Fibroblast of the aortic adventitia (primary cell): Measurements from ENCODE around the gene ATRNL1. TPM values are rescaled to one million over a fixed set of nuclear protein-coding genes. Genes with fewer than 3 reads are reported as not detected.
A peak's percentile ranks its signal among the peaks of the same experiment; 100 is the strongest.
"Not testable (repeated sequence)": the region's sequence is repeated elsewhere in the genome, so short reads cannot be mapped to it uniquely, and the experiment has no call there.

ENCODE experiments used
- DNase-seq: peaks from one replicate; pipeline ENCODE4 v3.0.0-alpha.2; 2010; ENCODE audit warnings: low read depth
- H3K4me3 ChIP-seq: 2 replicates; pipeline ENCODE4 v1.5.1; 2011; ENCODE audit warnings: low read depth, mild to moderate bottlenecking, control low read depth, low read length, moderate library complexity
- total RNA-seq: library from RNA; depleted of rRNA; stranded (reverse); fragments of >200 nt; gene quantifications from 2 replicates; pipeline ENCODE4 v1.2.3, GENCODE V29; 2012; ENCODE audit warnings: low replicate concordance
- TF ChIP-seq, protein P1 (sequence below): IDR thresholded peaks from 2 replicates; pipeline ENCODE4 v1.5.1; 2011; ENCODE audit warnings: mild to moderate bottlenecking, low read length, control low read depth, inconsistent platforms; ENCODE audit not compliant: insufficient read depth

The ATRNL1 gene
- total RNA-seq, 1 donor, result 1.9 TPM

DNA sequence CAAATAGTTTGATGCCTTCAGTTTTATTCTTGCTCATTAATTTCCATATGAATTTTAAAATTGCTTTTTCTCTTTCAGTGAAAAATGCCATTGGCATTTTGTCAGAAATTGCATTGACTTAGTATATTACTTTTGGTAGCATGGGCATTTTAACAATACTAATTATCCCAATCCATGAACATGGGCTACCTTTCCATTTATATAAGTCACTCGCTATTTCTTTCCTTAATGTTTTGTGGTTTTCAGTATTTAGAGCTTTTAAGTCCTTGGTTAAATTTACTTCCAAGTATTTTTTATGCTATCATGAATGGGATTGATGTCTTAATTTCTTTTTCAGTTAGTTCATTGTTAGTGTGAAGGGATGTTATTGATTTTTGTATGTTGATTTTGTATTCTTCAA is 297.4 kb downstream of the ATRNL1 start:
- no peak for DNase-seq
- no peak overlapping the region for H3K4me3 ChIP-seq
- TF ChIP-seq, protein P1, sequence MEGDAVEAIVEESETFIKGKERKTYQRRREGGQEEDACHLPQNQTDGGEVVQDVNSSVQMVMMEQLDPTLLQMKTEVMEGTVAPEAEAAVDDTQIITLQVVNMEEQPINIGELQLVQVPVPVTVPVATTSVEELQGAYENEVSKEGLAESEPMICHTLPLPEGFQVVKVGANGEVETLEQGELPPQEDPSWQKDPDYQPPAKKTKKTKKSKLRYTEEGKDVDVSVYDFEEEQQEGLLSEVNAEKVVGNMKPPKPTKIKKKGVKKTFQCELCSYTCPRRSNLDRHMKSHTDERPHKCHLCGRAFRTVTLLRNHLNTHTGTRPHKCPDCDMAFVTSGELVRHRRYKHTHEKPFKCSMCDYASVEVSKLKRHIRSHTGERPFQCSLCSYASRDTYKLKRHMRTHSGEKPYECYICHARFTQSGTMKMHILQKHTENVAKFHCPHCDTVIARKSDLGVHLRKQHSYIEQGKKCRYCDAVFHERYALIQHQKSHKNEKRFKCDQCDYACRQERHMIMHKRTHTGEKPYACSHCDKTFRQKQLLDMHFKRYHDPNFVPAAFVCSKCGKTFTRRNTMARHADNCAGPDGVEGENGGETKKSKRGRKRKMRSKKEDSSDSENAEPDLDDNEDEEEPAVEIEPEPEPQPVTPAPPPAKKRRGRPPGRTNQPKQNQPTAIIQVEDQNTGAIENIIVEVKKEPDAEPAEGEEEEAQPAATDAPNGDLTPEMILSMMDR, result no peak

DNA sequence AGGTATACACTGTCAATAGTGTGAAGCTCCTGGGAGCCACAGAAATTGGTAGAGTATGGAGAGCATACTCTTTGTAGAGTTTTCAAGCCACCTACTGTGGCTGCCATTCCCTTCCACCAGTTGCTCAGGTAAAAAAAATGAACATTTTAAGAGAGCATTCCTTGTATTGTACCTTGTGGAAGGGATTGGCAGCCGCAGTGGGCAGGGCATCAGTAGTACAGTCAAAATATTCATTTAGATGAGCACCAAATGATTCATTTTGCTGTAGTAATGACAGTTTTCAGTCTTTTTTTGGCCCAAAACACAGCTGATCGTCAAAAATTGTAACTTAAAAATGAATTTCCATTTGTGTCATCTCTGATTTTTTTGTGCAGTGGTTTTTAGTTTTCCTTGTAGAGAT is 304.9 kb downstream of the ATRNL1 start:
- DNase-seq, result no peak
- H3K4me3 ChIP-seq, result no peak overlapping the region
- TF ChIP-seq, protein P1, result no peak

DNA sequence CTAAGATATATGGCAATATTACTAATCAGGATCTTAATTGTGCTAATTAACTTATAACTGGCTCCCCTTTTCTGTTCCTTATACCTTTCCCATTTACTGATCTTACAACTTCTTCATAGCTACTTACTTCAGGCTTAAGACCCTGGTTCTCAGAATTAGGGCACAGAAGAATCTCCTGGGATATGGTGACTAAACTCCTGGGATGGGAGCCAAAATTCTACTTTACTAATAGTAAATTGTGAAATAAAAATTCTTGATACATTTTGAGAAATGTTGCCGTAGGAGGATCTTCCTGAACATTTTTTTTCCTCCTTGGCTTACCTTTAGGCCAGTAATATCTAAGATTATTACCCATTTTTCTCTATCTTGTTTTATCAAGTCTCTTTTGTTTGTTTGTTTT is 309.5 kb downstream of the ATRNL1 start:
- DNase-seq, result peak; percentile 9
- H3K4me3 ChIP-seq, result no peak overlapping the region
- TF ChIP-seq, protein P1, result no peak

DNA sequence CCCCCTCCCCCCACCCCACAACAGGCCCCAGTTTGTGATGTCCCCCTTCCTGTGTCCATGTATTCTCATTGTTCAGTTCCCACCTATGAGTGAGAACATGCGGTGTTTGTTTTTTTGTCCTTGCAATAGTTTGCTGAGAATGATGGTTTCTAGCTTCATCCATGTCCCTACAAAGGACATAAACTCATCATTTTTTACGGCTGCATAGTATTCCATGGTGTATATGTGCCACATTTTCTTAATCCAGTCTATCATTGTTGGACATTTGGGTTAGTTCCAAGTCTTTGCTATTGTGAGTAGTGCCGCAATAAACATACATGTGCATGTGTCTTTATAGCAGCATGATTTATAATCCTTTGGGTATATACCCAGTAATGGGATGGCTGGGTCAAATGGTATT is 312.7 kb downstream of the ATRNL1 start:
- not testable (repeated sequence) for H3K4me3 ChIP-seq, DNase-seq

DNA sequence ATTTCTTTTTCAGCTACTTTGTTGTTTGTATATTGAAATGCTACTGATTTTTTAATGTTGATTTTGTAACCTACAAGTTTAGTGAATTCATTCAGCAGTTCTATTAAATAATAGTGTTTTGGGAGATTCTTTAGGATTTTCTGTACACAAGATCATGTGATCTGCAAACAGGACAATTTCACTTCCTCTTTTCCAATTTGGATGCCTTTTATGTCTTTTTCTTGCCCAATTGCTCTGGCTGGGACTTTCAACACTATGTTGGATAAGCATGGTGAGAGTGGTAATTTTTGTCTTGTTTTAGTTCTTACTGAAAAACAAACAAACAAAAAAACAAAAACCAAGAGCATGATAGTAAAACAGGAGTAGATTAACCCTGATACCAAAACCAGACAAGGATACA is 316.2 kb downstream of the ATRNL1 start:
- TF ChIP-seq, protein P1, result no peak
- no peak overlapping the region for H3K4me3 ChIP-seq
- no peak for DNase-seq

DNA sequence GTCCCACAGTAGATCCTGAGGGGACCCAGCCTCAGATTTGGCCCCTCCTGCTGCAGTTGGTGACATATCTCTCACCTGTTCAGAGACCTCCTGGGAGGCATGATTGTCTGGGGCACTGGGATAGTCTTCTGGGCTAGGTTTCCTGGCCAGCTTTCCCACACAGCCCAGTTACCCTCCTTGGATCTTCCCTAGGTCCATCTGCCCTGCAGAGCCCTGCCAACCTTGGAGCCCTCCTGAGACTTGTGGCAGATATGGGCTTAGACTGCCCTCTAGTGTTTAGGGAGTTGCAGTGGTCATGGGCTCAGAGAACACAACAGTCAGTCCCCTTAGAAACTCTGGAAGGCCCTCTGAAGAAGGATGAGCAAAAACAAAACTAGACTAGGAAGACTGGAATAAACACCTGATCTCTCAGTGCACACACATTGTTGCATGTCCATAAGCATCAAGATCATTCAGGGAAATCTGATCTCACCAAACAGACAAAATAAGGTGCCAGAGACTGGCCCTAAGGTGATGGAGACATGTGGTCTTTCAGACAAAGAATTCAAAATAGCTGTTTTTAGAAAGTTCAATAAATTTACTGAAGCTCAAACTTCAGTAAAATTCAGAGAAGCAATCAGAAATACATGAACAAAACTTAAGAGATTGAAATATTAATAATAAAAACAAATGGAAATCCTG is 324.6 kb downstream of the ATRNL1 start:
- TF ChIP-seq, protein P1, result no peak
- no peak overlapping the region for H3K4me3 ChIP-seq
- no peak for DNase-seq

DNA sequence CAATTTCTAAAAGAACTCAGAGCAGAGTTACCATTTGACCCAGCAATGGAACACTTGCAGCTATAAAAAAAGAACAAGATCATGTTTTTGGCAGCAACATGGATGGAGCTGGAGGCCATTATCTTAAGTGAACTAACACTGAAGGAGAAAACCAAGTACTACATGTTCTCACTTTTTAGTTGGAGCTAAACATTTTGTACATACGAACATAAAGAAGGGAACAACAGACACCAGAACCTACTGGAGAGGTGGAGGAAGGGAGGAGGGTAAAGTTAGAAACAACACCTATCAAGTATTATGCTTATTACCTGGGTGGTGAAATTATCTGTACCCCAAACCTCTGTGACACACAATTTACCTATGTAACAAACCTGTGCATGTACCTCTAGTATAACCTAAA is 329.5 kb downstream of the ATRNL1 start:
- H3K4me3 ChIP-seq, result no peak overlapping the region
- no peak for DNase-seq
- TF ChIP-seq, protein P1, result no peak
